Caco-2 (cell line): ENCODE results near the gene REC114. TPM values are rescaled to one million over a fixed set of nuclear protein-coding genes. Genes with fewer than 3 reads are reported as not detected.

Experiments
- BruUV-seq: library from RNA; stranded (reverse); fragments of 400-500 nt; replicated peaks from 2 replicates; lab custom pipeline; 2021; lab: Mats Ljungman, UMichigan
- CTCF ChIA-PET: fragments of 300-600 bp; sonication (Branson Sonifier 250); formaldehyde crosslinking; loops from one replicate; lab custom pipeline; 2022; ENCODE audit warnings: antibody characterized with exemption; lab: Charles Lee
- POLR2A ChIA-PET: fragments of 300-600 bp; sonication (Branson Sonifier 250); formaldehyde crosslinking; loops from one replicate; lab custom pipeline; 2022; ENCODE audit warnings: antibody characterized with exemption; lab: Charles Lee
- DNase-seq, 2 experiments: peaks; one replicate each; pipeline versions ENCODE4 v3.0.0 to v3.0.0-alpha.2; 2020 to 2022
- H3K27me3 ChIP-seq: replicated peaks from 2 replicates; pipeline ENCODE4 v1.6.0; 2011; ENCODE audit warnings: low read length; ENCODE audit not compliant: control insufficient read depth, insufficient read depth
- H3K36me3 ChIP-seq: 2 replicates; pipeline ENCODE4 v1.5.1; 2011; ENCODE audit warnings: low read length; ENCODE audit not compliant: control insufficient read depth, insufficient read depth
- H3K4me1 ChIP-seq: fragments of 250-450 bp; sonication (Bioruptor Pico); 2 replicates; pipeline ENCODE4 v1.5.1; 2020; ENCODE audit warnings: mild to moderate bottlenecking
- H3K4me3 ChIP-seq: 2 replicates; pipeline ENCODE4 v1.5.1; 2011; ENCODE audit warnings: low read depth, mild to moderate bottlenecking, control low read depth, low read length
- H3K9me3 ChIP-seq: fragments of 250-450 bp; sonication (Bioruptor Pico); 2 replicates; pipeline ENCODE4 v1.5.1; 2020; ENCODE audit warnings: mild to moderate bottlenecking, moderate library complexity
- H3K27ac Mint-ChIP-seq: one replicate; pipeline ENCODE4 v1.8.0; 2022; ENCODE audit warnings: mixed read lengths; ENCODE audit not compliant: unreplicated experiment
- H3K27me3 Mint-ChIP-seq: one replicate; pipeline ENCODE4 v1.8.0; 2022; ENCODE audit warnings: mixed read lengths; ENCODE audit not compliant: insufficient read depth, unreplicated experiment
- H3K36me3 Mint-ChIP-seq: one replicate; pipeline ENCODE4 v1.8.0; 2022; ENCODE audit warnings: mild to moderate bottlenecking, mixed read lengths; ENCODE audit not compliant: insufficient read depth, unreplicated experiment
- H3K4me1 Mint-ChIP-seq: one replicate; pipeline ENCODE4 v1.8.0; 2022; ENCODE audit warnings: low read depth, mixed read lengths; ENCODE audit not compliant: unreplicated experiment
- H3K4me3 Mint-ChIP-seq: one replicate; pipeline ENCODE4 v1.8.0; 2022; ENCODE audit warnings: mild to moderate bottlenecking, moderate library complexity, mixed read lengths; ENCODE audit not compliant: unreplicated experiment
- H3K9me3 Mint-ChIP-seq: one replicate; pipeline ENCODE4 v1.8.0; 2022; ENCODE audit warnings: mixed read lengths; ENCODE audit not compliant: unreplicated experiment
- CTCF ChIP-seq, 2 experiments: fragments of 200-600 bp in 1 of 2; IDR thresholded peaks; 1 replicate in 1 of 2; 2 replicates in 1 of 2; pipeline versions ENCODE4 v1.5.1 to v1.8.0; 2011 to 2022; ENCODE audit warnings: antibody characterized with exemption in 1 of 2, control low read depth in 1 of 2, inconsistent platforms in 1 of 2, low read depth in 1 of 2, low read length in 1 of 2, mild to moderate bottlenecking in 1 of 2, moderate library complexity in 1 of 2; ENCODE audit not compliant: insufficient read depth in 1 of 2, severe bottlenecking in 1 of 2, unreplicated experiment in 1 of 2
- intact Hi-C: fragments of 100-400 bp; cut with micrococcal nuclease; formaldehyde crosslinking; loops from one replicate; pipeline ENCODE4 v1.10.0; 2022; ENCODE audit not compliant: unreplicated experiment
- total RNA-seq: library from RNA; stranded (reverse); gene quantifications from 2 replicates; pipeline ENCODE4 v1.2.3, GENCODE V29; 2022

REC114 gene
- total RNA-seq, 1 experiment from 2014 or later: not detected

- Mint-ChIP-seq H3K27ac (no peak overlapping the region), H3K36me3 (peaks cover 32% of the 10 kb centered on the region), H3K27me3 (no peaks in the 10 kb centered on the region), H3K4me1 (peaks cover 24% of the 10 kb centered on the region), H3K4me3 (no peak overlapping the region), H3K9me3 (no peaks in the 10 kb centered on the region)
- no peak for DNase-seq
- TF ChIP-seq CTCF (IDR thresholded peaks at IDR 0.05; ENCODE audit: insufficient read depth in 1 of 2, low read depth in 1 of 2, low read length in 1 of 2, severe bottlenecking in 1 of 2, unreplicated experiment in 1 of 2): no peak
- Histone ChIP-seq H3K36me3 (peaks cover 12% of the 10 kb centered on the region), H3K4me1 (peaks cover 30% of the 10 kb centered on the region), H3K27me3 (no peaks in the 10 kb centered on the region), H3K4me3 (no peak overlapping the region), H3K9me3 (no peaks in the 10 kb centered on the region)
- CTCF ChIA-PET: interaction anchor here (0.6 to 1.7 kb wide), 5 partner anchors 11 to 490 kb away, joined by 3 to 6 read pairs (median 3); no protein-coding TSS in a partner anchor
- intact Hi-C loops: no loop called here
- POLR2A ChIA-PET: no interaction called here
- no TSS peak for BruUV-seq
These were observed 128.4 kb downstream of the REC114 start for GRCh38 chr15:73571346-73571745.

- Histone ChIP-seq H3K27me3 (no peaks in the 10 kb centered on the region), H3K4me1 (peaks cover 30% of the 10 kb centered on the region), H3K4me3 (no peak overlapping the region), H3K36me3 (peaks cover 12% of the 10 kb centered on the region), H3K9me3 (no peaks in the 10 kb centered on the region)
- no peak overlapping the region for H3K27ac Mint-ChIP-seq
- no peak for DNase-seq
- H3K4me1 Mint-ChIP-seq: peaks cover 24% of the 10 kb centered on the region
- CTCF ChIA-PET: interaction anchor here (1.5 to 1.9 kb wide), 3 partner anchors 64 to 133 kb away, joined by 3 to 7 read pairs (median 6); no protein-coding TSS in a partner anchor
- H3K9me3 Mint-ChIP-seq: no peaks in the 10 kb centered on the region
- intact Hi-C loops: no loop called here
- TSS peak; percentile 18 for BruUV-seq
- no peak for TF ChIP-seq CTCF (IDR thresholded peaks at IDR 0.05; ENCODE audit: insufficient read depth in 1 of 2, low read depth in 1 of 2, low read length in 1 of 2, severe bottlenecking in 1 of 2, unreplicated experiment in 1 of 2)
- H3K27me3 Mint-ChIP-seq: no peaks in the 10 kb centered on the region
- peaks cover 34% of the 10 kb centered on the region for H3K36me3 Mint-ChIP-seq
- no peak overlapping the region for H3K4me3 Mint-ChIP-seq
- POLR2A ChIA-PET: no interaction called here
These were observed 129.3 kb downstream of the REC114 start for GRCh38 chr15:73572296-73572695.

- Mint-ChIP-seq H3K4me3 (no peak overlapping the region), H3K9me3 (no peaks in the 10 kb centered on the region), H3K27ac (no peak overlapping the region), H3K27me3 (no peaks in the 10 kb centered on the region), H3K4me1 (peaks cover 24% of the 10 kb centered on the region), H3K36me3 (peaks cover 42% of the 10 kb centered on the region)
- no peak overlapping the region for H3K4me3 ChIP-seq
- no peak for TF ChIP-seq CTCF (IDR thresholded peaks at IDR 0.05; ENCODE audit: insufficient read depth in 1 of 2, low read depth in 1 of 2, low read length in 1 of 2, severe bottlenecking in 1 of 2, unreplicated experiment in 1 of 2)
- peaks cover 30% of the 10 kb centered on the region for H3K4me1 ChIP-seq
- CTCF ChIA-PET: interaction anchor here (1.9 kb wide), 1 partner anchor 63 kb away, joined by 7 read pairs; no protein-coding TSS in a partner anchor
- H3K36me3 ChIP-seq: peaks cover 10% of the 10 kb centered on the region
- DNase-seq: no peak
- H3K9me3 ChIP-seq: no peaks in the 10 kb centered on the region
- no peaks in the 10 kb centered on the region for H3K27me3 ChIP-seq
- POLR2A ChIA-PET: no interaction called here
- BruUV-seq: no TSS peak
- intact Hi-C loops: no loop called here
These were observed 130.1 kb downstream of the REC114 start for GRCh38 chr15:73573037-73573436.
